Measurements from ENCODE around the gene ITPRID1. TPM values are rescaled to one million over a fixed set of nuclear protein-coding genes. Genes with fewer than 3 reads are reported as not detected.

ITPRID1 gene
- total RNA-seq, 4 donors from 2014 or later = not detected

DNA sequence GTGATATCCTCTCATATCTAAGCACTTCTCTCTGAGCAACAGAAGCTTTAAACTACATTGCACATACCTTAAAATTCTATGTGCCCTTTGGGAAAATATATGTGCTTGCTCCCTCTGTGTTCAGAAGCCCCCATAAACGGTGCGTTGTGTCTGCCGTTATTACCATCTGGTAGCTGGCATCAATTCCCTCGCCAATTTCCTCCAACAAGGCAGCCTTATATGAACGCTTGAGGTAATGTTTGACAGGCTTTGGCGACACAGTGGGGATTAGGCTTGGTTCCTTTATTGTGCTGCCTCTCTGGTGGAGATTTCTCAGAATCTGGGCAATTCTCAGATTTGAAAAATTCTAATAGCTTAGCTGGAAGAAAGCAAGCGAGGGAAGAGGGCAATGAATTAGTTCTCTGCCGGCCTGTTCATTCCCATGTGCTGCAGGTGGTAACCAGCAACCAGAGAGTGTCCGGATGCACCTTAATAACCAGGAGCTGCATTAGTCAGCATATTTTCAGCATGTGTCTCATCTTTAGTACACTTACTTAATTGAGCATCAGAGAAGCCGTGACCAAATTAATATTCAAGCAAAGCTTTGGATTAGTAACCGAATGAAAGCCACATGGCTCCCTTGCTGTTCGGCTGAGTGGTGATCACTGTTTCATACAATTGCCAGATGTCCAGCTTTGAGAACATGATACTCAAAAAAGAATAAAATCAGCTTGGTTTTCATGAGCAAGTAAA is 165.8 kb downstream of the ITPRID1 start:
- no peaks in the 10 kb centered on the region for H3K4me1 ChIP-seq
- no peak overlapping the region for H3K4me3 ChIP-seq (replicated peaks in 1 of 3)
- 92 to 93% methylated on average over 12 of the region's 12 CpGs for WGBS, 2 donors
- intact Hi-C loops (cut with DNase I) = no loop called here
- H3K27ac ChIP-seq = no peak overlapping the region
- H3K36me3 ChIP-seq = no peaks in the 10 kb centered on the region
- TF ChIP-seq, protein P1, sequence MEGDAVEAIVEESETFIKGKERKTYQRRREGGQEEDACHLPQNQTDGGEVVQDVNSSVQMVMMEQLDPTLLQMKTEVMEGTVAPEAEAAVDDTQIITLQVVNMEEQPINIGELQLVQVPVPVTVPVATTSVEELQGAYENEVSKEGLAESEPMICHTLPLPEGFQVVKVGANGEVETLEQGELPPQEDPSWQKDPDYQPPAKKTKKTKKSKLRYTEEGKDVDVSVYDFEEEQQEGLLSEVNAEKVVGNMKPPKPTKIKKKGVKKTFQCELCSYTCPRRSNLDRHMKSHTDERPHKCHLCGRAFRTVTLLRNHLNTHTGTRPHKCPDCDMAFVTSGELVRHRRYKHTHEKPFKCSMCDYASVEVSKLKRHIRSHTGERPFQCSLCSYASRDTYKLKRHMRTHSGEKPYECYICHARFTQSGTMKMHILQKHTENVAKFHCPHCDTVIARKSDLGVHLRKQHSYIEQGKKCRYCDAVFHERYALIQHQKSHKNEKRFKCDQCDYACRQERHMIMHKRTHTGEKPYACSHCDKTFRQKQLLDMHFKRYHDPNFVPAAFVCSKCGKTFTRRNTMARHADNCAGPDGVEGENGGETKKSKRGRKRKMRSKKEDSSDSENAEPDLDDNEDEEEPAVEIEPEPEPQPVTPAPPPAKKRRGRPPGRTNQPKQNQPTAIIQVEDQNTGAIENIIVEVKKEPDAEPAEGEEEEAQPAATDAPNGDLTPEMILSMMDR (IDR thresholded peaks at IDR 0.05) = no peak
- TF ChIP-seq POLR2A (IDR thresholded peaks at IDR 0.05) = no peak
- no peak for DNase-seq
- no peaks in the 10 kb centered on the region for H3K27me3 ChIP-seq
- H3K9me3 ChIP-seq = no peaks in the 10 kb centered on the region

DNA sequence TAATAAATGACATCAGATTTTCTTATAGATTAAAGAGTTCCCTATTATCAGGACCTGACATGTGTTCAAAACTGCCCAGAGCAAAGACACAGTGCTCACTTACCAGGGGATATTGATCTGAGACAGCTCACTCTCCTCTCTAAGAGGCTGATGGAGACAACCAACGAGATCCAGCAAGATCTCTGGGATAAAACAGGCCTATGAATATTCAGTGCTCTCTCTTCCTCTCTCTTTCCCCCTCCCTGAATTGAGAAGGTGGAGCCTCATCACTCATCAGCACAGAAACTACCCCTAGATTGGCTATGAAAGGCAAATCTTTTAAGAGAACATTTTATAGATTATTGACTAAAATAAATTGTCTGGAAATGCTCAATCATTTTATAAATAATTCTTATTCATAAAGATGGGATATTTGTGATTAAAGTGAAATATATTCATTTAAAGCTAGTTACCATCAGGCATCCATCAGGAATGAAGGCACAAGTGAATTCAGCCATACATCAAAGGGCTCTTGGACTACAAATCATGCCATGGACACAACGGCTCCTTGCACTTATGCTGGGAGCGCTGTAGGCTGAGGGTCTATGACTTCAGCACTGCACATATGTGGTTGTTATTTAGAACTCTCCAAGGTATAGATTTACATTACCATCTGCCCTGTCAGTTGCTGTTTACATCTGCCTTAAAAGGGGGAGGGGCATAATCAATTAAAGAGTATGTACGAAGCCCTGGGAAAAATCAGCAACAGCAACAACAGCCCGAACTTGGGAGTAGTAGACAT is 169.7 kb downstream of the ITPRID1 start:
- no peaks in the 10 kb centered on the region for H3K9me3 ChIP-seq
- intact Hi-C loops (cut with DNase I) = no loop called here
- WGBS, 2 donors = 59 to 61% methylated on average over 5 of the region's 5 CpGs
- H3K27ac ChIP-seq = no peak overlapping the region
- H3K36me3 ChIP-seq = no peaks in the 10 kb centered on the region
- H3K4me3 ChIP-seq (replicated peaks in 1 of 3) = no peak overlapping the region
- H3K27me3 ChIP-seq = no peaks in the 10 kb centered on the region
- H3K4me1 ChIP-seq = no peaks in the 10 kb centered on the region
- no peak for TF ChIP-seq POLR2A (IDR thresholded peaks at IDR 0.05)
- TF ChIP-seq, protein P1 (IDR thresholded peaks at IDR 0.05) = no peak
- DNase-seq = no peak

DNA sequence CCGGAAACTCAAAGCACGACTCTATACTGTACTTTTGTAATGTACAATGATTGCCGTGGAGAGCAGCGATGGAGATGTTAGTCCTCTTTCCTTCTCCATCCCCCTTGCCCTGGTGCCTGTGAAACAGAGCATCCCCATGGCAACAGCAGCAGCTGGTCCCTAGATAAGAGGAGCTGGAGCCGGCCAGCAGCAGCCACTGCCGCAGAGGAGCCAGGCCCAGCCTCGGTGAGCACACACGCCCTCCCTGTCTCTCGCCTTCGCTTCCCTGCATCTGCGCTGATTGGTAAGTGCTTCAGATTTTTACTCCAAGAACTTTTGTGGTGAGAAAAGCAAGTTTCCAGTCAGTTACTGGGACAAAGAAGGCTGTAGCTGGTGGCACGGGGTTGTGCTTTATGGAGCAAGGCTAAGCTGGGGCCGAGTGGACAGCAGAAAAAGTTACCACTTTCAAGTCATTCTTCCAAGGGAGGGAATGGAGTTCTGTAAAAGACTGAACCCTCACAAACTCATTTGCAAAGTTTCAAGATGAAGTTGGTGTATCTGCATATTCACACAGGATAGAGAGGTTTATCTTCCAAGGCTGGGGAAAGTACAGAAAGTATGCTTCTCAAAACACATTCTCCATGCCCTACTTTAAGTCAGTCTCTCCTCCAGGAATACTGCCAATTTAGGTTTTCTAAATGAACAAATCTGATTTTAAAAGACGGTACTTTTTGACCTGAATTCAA is 173.3 kb downstream of the ITPRID1 start, which contains the start of gene PPP1R17:
Gene PPP1R17 (plus strand): TSS at position 192 of the 725 bp plus-strand sequence. CDS start 5,227 bp downstream, outside the sequence.
- TF ChIP-seq, protein P1 (IDR thresholded peaks at IDR 0.05) = no peak
- TF ChIP-seq POLR2A (IDR thresholded peaks at IDR 0.05) = no peak
- Histone ChIP-seq H3K27ac (no peak within 1 kb of the TSS), H3K4me3 (replicated peaks in 1 of 3) (no peak within 1 kb of the TSS), H3K9me3 (no peaks in the 10 kb centered on the region), H3K4me1 (no peaks in the 10 kb centered on the region), H3K36me3 (no peaks in the 10 kb centered on the region), H3K27me3 (no peaks in the 10 kb centered on the region)
- DNase-seq = no peak
- intact Hi-C loops (cut with DNase I) = no loop called here
- 39% methylated on average over 14 of the region's 14 CpGs for WGBS, 2 donors

DNA sequence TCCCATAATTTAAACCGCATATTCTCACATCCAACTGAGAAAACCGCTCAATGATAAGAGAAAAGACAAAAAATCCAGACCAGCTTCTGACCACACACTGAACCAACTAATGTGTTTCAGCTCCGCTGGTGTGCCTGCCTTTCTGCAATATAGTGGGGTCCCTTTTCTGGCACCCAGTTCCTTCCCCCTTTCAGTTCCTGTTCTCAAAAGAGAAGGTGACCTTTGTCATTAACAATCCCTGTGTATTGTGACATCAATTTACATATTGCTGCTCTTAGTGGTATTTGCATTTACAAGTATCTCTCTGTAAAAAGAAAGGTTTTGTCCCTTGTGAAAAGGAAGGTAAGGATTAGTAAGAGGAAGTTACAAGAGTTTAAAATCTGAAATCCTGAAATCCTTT is 174.5 kb downstream of the ITPRID1 start:
- no peaks in the 10 kb centered on the region for H3K27me3 ChIP-seq
- no peaks in the 10 kb centered on the region for H3K9me3 ChIP-seq
- intact Hi-C loops (cut with DNase I) = no loop called here
- no peak overlapping the region for H3K4me3 ChIP-seq (replicated peaks in 1 of 3)
- H3K4me1 ChIP-seq = no peaks in the 10 kb centered on the region
- WGBS, 2 donors = 60 to 75% methylated on average over 3 of the region's 3 CpGs
- TF ChIP-seq, protein P1 (IDR thresholded peaks at IDR 0.05) = no peak
- no peak for TF ChIP-seq POLR2A (IDR thresholded peaks at IDR 0.05)
- DNase-seq = no peak
- H3K27ac ChIP-seq = no peak overlapping the region
- H3K36me3 ChIP-seq = no peaks in the 10 kb centered on the region

Data from thyroid gland (tissue), 4 donors.